Hypothalamus (tissue), 51 donors: Measurements from ENCODE around the gene ANKRD24.
"Not testable (repeated sequence)": the region's sequence is repeated elsewhere in the genome, so short reads cannot be mapped to it uniquely, and the experiment has no call there.

Experiments
- DNase-seq, 51 donors: peaks; one replicate each; lab custom pipeline; 2025; lab: John Stamatoyannopoulos, UW

ANKRD24 gene

DNA sequence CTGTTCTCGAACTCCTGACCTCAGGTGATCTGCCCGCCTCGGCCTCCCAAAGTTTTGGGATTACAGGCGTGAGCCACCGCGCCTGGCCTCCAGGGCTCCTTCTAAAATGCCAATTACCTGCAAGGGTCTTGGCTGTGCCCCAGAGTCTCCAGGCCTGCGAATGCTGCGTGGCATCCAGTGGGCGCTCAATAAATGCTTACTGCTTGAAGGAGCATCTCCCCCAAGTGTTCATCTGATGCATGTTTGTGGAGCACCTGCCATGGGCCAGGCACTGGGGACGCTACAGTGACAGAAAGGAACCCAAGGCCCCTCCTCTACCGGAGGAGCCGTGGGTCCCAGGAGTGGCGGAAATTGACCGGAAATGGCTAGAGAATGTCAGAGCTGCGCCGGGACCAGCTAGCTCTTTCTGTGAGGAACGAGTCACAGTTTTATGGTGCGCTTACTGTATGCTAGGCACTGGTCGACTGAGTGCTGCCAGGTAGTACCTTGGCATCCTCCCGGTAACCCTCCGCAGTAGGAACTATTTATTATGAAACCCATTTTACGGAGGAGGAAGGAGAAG is 14.2 kb downstream of the ANKRD24 start:
- DNase-seq, result no peak

DNA sequence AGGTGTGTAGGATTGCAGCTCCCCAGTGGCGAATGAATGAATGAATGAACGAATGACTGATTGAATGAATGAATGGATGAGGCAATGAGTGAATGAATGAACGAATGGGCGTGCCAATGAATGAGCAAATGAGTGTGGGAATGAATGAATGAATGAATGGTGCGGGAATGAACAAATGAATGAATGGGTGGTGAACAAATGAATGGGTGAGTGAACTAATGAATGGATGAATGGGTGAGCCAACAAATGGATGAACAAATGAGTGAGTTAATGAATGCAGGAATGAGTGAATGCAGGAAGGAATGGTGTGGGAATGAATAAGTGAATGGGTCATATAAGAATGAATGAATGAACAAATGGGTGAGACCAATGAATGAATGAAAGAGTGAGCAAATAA is 14.7 kb downstream of the ANKRD24 start:
- DNase-seq, result no peak

DNA sequence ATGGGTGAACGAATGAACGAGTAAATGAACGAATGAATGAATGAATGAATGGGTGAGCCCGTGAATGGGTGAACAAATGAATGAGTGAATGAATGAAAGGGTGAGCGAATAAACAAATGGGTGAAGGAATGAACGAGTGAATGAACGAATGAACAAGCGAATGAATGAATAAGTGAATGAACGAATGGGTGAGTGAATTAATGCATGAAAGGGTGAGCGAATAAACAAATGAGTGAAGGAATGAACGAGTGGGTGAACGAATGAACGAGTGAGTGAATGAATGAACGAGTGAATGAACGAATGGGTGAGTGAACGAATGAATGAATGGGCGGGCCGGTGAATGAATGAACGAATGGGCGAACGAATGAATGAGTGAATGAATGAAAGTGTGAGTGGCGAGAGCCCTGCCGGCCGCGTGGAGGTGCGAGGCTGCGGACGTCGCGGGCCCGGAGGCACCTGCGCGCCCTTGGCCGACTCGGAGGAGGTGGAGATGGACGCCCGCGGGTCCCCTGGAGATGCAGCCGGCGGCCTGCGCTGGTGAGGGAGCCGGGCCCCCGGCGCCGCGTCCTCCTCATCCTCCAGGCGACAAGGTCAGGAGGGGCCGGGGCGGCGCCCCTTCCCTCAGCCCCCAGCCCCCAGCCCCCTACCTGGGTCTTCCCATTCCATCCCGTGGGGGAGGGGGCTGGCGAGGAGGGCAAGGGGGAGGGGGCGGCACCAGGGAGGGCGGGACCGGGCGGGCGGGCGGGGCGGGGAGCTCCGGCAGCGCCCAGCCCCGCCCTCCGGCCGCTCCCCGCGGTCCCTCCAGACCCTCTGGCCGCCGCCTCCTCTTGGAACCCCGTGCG is 15.4 kb downstream of the ANKRD24 start:
- no peak for DNase-seq

DNA sequence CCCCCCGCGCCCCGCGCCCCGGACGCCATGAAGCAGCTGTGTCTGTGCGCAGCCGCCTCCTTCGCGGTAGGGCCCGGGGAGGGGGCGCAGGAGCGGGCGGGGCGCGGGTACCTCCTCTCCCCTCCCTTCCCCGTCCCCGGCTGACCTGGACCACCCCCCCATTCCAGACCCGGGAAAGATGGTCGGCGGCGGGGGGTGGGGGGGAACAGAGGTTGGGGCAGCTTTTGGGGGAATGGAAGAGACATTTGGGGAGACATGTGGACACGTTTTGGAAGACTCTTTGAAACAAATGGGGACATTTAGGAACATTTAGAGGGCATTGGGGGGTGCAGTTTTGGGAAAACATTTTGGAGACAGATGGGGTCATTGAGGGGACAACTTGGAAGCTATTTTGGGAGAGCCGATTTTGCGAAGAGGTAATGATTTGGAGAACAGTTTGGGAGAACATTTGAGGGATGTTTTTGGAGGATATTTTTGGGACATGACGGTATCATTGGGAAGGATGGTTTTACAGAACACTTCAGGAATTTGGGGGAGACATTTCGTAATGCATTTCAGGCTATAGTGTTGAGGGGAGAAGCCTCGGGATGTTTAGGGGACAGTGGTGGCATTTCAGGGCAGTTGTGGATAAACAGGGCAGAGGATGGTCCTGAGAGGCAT is 16.1 kb downstream of the ANKRD24 start:
- DNase-seq, result no peak

DNA sequence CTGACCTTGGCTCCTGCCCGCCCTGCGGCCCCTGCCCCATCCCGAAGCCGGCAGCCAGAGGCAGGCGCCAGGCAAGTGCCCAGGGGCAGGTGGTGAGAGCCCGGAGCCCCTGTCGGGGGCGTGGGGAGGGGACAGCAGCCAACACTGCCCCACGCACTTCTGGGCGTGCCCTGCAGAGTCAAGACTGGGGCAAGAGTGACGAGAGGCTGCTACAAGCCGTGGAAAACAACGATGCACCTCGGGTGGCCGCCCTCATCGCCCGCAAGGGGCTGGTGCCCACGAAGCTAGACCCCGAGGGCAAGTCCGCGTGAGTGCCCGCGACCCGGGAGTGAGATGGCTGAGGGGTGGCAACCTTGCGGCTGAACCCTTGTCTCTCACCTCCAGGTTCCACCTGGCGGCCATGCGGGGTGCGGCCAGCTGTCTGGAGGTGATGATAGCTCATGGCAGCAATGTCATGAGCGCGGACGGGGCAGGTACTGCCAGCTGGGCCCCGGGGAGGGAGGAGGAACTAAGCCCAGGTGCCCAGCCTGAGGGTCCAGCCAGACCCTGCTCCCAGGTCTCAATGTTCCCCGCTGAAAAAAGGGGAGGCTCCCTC is 17.3 kb downstream of the ANKRD24 start:
- DNase-seq, result no peak

DNA sequence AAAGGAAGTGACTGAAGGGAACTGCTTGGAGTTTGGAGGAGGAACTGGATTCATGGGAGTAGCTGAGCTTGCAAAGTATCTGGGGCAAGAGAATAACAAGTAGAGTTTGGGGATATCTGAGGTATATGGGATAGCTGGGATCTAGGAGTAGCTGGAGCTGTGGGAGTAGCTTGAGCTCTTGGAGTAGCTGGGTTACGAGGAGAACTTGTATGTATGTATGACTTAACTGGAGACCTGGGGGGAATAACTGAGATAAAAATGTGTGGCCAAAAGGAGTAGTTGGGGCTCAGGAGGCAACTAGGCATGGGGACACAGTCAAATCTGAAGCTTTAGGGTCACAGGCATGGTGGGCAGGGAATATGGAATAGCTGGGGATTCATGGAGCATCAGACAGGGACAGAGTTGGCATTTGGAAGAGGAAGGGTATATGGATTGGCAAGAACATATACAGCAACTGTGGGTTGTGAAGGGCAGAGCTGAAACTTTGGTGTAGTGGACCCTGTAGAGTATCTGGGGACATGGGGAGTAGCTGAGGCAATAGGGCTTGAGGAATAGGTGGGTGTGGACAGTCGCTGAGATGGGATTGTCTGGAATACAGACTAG is 18.6 kb downstream of the ANKRD24 start:
- no peak for DNase-seq

DNA sequence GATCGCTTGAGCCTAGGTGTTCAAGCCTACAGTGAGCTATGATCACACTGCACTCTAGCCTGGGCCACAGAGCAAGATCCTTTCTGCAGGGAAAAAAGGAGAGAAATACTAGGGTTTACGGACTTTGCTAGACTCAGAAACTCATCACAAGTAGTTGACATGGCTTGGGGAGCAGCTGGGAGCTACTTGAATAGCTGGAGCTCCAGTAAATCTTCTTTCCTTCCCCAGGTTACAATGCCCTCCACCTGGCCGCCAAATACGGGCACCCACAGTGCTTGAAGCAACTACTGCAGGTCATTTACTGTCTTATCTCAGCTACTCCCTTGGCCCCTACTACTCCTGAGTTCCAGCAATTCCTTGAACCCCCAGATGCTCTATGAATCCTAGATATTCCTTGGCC is 19.3 kb downstream of the ANKRD24 start:
- no peak for DNase-seq

DNA sequence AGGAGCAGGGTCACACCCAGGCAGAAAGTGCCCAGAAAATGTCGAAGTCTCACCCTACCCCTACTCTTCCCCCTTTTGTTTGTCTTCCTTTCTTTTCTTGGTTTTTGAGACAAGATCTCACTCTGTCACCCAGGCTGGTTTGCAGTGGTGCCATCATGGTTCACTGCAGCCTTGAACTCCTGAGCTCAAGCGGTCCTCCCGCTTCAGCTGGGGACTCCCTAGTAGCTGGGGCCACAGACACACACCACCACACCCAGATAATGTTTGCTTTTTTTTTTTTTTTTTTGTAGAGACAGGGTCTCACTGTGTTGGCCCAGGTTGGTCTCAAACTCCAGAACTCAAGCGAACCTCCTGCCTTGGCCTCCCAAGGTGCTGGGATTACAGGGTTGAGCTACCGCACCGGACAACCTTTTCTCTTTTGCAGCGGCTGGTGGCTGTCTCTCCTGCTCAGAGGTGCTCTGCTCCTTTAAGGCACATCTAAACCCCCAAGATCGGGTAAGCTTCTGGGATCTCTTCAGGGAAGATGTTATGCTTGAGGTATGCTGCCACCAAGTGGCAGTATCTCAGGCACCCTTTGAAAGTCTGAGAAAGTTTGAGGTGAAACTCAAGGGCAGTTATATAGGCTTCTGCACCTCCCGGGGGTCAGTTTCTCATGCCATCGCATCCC is 24.5 kb downstream of the ANKRD24 start:
- no peak for DNase-seq

DNA sequence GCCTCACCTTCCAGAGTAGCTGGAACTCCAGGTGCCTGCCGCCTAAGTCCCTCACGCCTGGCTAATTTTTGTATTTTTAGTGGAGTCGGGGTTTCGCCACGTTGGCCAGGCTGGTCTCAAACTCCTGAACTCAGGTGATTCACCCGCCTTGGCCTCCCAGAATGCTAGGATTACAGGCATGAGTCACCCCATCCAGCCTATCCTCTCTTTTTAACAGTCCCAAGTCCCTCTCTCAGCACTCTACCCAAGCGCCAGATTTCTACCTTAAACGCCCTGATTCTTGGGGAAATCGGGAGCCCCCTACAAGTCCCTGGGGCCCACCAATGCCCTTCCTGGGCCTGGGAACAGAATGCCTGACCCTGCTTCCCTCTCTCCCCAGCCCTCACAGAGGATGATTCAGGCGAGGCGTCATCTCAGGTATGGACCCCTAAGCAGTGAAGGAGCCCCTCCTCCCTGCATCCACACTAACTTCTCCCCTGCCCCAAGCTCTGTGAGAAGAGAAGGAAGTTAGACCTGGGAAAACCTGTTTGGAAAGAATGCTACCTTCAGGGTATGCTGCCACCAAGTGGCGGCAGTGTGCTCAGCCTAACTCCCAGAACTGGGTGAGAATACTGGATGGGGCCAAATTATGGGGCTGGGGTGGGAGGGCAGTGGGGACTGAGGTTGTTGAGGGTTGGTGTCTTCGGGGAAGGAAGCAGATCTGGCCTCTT is 26.1 kb downstream of the ANKRD24 start:
- no peak for DNase-seq

DNA sequence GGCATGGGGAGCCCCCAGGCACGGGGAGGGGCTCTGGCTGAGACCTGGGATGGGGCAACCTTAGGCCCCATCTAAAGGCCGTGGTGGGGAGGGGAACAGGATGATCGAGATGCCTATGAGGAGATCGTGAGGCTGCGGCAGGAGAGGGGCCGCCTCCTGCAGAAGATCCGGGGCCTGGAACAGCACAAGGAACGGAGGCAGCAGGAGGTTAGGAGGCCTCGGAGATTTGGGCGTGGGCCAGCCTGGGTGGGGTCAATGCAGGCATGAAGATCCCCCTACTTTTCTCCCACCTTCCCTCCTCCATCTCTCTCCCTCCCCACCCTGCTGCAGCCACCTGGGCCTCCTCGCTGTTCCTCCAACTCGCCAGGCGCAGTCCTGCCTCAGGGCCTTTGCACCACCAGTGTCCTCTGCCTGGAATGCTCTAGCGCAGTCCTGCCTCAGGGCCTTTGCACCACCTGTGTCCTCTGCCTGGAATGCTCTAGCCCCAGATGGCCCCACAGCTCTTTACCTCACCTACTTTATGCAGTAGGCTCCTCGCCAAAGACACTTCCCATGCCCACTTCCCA is 27.8 kb downstream of the ANKRD24 start:
- no peak for DNase-seq

DNA sequence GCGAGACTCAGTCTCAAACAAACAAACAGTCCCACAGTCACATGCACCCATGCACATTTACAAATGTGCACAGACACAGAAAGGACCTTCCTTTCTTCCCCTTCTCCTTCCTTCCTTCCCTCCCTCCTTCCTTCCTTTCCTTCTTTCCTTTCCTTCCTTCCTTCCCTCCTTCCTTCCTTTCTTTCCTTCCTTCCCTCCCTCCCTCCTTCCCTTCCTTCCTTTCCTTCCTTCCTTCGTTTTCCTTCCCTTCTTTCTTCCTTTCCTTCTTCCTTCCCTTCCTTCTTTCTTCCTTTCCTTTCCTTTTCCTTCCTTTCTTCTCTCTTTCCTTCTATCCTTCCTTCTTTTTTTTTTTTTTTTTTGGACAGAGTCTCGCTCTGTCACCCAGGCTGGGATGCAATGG is 30.6 kb downstream of the ANKRD24 start:
- DNase-seq, result no peak

DNA sequence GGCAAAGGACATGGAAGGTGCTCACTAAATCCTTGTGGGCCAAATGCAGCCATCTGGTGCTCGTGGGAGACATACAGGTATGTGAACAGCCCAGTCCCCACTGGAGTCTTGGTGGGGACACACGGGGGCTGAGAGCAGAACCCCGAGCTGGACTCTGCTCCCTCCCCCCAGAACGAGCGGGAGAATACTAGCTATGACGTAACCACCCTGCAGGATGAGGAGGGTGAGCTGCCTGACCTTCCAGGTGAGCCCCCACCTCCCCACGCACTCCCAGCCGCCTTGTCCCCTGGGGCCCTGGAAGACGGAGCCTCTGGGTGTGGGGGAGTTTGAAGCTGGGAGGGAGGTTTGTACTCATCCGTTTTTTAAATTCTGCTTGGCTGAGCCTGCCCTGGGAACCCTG is 33.3 kb downstream of the ANKRD24 start:
- no peak for DNase-seq

DNA sequence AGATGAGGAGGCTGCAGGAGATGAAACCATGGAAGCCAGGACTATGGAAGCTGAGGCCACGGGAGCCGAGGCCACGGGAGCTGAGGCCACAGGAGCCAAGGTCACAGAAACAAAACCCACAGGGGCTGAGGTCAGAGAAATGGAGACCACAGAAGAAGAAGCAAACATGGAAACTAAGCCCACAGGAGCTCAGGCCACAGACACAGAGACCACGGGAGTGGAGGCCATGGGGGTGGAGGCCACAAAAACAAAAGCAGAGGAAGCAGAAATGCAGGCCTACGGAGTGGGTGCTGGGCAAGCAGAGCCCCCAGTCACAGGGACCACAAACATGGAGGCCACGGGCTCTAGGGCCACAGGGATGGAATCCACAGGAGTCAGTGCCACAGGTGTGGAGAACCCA is 34.4 kb downstream of the ANKRD24 start:
- no peak for DNase-seq

DNA sequence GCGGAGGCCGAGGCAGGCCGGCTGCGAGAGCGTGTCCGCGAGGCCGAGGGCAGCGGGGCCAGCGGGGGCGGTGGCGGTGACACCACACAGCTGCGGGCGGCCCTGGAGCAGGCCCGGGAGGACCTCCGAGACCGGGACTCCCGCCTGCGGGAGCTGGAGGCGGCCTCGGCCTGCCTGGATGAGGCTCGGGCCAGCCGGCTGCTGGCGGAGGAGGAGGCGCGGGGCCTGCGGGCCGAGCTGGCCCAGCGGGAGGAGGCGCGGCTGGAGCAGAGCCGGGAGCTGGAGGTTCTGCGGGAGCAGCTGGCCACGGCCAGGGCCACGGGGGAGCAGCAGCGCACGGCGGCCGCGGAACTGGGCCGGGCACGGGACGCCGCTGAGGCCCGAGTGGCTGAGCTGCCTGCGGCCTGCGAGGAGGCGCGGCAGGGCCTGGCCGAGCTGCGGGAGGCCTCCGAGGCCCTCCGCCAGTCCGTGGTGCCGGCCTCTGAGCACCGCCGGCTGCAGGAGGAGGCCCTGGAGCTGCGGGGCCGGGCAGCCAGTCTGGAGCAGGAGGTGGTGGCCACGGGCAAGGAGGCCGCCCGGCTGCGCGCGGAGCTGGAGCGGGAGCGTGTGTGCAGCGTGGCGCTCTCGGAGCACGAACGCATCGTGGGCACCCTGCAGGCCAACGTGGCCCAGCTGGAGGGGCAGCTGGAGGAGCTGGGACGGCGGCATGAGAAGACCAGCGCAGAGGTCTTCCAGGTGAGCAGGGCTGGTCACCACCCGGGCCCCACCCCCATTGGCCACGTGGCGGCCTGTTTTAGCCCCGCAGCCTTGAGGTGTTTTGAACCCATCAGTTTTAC is 35.2 kb downstream of the ANKRD24 start:
- DNase-seq, result no peak

DNA sequence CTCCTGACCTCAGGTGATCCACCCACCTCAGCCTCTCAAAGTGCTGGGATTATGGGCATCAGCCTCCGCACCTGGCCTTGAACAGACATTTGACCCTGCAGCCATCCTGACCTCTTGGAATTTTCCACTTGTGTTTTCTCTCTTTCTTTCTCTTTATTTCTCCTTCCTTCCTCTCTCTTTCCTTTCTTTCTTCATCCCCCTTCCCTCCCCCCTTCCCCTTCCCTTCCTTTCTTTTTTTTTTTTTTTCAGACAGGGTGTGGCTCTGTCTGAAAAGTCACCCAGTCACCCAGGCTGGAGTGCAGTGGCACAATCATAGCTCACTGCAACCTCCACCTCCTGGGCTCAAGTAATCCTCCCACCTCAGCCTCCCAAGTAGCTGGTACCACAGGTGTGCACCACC is 36.0 kb downstream of the ANKRD24 start:
- not testable (repeated sequence) for DNase-seq

DNA sequence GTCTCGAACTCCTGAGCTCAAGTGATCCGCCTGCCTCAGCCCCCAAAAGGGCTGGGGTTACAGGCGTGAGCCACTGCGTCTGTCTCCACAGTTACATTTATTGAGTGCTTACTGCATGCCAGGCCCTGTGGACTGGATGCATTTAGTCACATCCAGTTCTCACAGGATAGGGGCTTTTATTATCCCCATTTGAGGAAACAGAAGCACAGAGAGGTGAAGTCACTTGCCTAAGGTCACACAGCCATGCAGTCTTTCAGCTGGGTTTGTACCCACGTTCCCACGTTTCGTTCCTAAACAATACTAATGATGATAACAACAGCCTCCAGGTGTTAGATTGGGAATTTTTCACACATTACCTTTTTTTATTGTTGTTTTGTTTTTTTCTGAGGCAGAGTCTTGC is 37.7 kb downstream of the ANKRD24 start:
- DNase-seq, result no peak

DNA sequence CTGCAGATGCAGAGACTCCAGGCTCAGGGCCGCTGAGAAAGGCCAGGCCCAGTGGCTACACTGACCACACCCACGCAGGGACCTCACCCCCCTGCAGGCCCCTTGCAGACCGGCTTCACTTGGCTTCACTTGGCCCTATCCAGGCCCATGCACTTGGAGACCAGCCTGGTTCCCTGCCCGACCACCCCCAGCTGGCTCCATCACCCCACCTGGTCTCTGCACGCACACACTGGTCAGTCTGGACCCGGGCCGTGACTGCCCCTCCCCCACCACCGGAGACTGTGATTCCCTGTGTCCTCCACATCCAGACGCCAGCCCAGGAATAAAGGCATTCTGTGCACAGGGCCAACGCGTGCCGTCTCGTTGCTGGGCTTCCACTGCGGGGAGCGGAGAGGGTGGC is 42.0 kb downstream of the ANKRD24 start:
- DNase-seq, result peak in 21 of 51 donors; percentile 3 to 64 (median 14)

DNA sequence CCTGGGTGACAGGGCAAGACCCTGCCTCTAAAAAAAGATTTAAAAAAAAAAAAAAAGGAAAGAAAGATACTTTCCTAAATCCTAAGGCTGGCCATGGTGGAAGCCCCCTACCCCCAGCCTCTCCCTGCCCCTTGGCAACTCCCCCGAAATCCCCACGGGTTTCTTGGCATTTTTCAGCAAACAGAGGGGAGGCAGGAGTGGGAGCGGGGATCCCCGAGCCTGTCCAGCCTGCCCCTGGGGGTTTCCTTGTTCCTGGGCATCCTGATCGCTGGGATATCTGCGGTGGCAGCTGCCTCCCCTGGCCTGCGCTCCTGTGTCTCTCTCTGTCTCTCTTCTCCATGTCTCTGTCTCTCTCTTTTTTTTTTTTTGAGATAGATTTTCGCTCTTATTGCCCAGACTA is 43.4 kb downstream of the ANKRD24 start:
- DNase-seq, result no peak

DNA sequence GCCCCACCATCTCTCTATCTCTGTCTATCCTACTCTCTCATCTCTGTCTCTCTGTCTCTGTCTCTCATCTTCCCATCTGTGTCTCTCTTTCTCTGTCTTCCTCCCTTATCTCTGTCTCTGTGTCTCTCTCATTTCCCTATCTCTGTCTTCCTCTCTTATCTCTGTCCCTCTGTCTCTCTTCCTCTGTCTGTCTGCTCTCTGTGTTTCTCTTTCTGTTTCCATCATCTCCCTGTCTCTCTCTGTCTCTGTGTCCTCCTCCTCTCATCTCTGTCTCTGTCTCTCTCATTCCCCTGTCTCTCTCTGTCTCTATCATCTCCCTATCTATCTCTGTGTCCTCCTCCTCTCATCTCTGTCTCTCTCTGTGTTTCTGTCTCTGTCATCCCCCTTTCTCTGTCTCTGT is 45.3 kb downstream of the ANKRD24 start:
- no peak for DNase-seq
